Heart right ventricle (tissue), 16 donors: ENCODE results near the gene RPS6KA2. TPM values are rescaled to one million over a fixed set of nuclear protein-coding genes. Genes with fewer than 3 reads are reported as not detected.
A peak's percentile ranks its signal among the peaks of the same experiment; 100 is the strongest.

Experiments
- ATAC-seq, 8 donors: fragments of 200-7000 bp; cut with Tn5 transposase; one replicate each; pipeline ENCODE4 v1.9.1; 2020; ENCODE audit warnings: mild to moderate bottlenecking in 8 of 8, moderate library complexity in 8 of 8, moderate number of reproducible peaks in 1 of 8
- DNase-seq, 2 donors: peaks; one replicate each; pipeline ENCODE4 v3.0.0-alpha.2; 2020
- H3K27ac ChIP-seq, 10 donors: fragments of 200-600 bp; sonication (generic) in 2 of 10; one replicate each; pipeline versions ENCODE4 v1.5.0 to v1.8.0; 2020 to 2022; ENCODE audit warnings: mild to moderate bottlenecking in 3 of 10
- H3K27me3 ChIP-seq, 7 donors: fragments of 200-600 bp; one replicate each; pipeline ENCODE4 v1.8.0; 2021 to 2022; ENCODE audit warnings: mild to moderate bottlenecking in 2 of 7
- H3K36me3 ChIP-seq, 9 donors: fragments of 200-600 bp; sonication (generic) in 1 of 9; one replicate each; pipeline versions ENCODE4 v1.5.0 to v1.8.0; 2020 to 2022; ENCODE audit warnings: mild to moderate bottlenecking in 2 of 9
- H3K4me1 ChIP-seq, 9 donors: fragments of 200-600 bp; sonication (generic) in 1 of 9; one replicate each; pipeline versions ENCODE4 v1.5.0 to v1.8.0; 2020 to 2022; ENCODE audit warnings: mild to moderate bottlenecking in 4 of 9
- H3K4me3 ChIP-seq, 10 donors: fragments of 200-600 bp; sonication (generic) in 2 of 10; one replicate each; pipeline versions ENCODE4 v1.5.0 to v1.8.0; 2020 to 2022; ENCODE audit warnings: mild to moderate bottlenecking in 7 of 10, moderate library complexity in 2 of 10
- H3K9me3 ChIP-seq, 11 donors: fragments of 200-600 bp in 10 of 11; sonication (generic) in 2 of 11; one replicate each; pipeline versions ENCODE4 v1.5.0 to v1.8.0; 2013 to 2022; ENCODE audit warnings: mild to moderate bottlenecking in 2 of 11, control low read depth in 1 of 11, moderate library complexity in 1 of 11
- WGBS, 2 donors: extraction: QIAGEN DNeasy Blood & Tissue Kit; methylation state at CpG; one replicate each; pipeline ENCODE4 v1.1.7; 2013; ENCODE audit warnings: inconsistent platforms in 1 of 2; 5-methylcytosine and 5-hydroxymethylcytosine counted together
- intact Hi-C, 10 donors: fragments of 100-400 bp; cut with DNase I; formaldehyde crosslinking; loops; one replicate each; pipeline versions ENCODE4 v1.11.1 to v1.14.2; 2022
- polyA plus RNA-seq, 2 donors: library from polyadenylated mRNA; stranded (reverse); fragments of 200-250 nt; gene quantifications; one replicate each; pipeline ENCODE4 v1.2.3, GENCODE V29; 2013
- total RNA-seq, 10 donors: library from RNA; stranded (reverse); fragmentation: NEBNext Ultra II Directional in 3 of 10; extraction: Animal tissue kit (Norgen Biotek cat#: 25700) in 3 of 10; gene quantifications; one replicate each; pipeline versions ENCODE4 v1.2.1 to v1.2.4, GENCODE V29; 2021 to 2023
- TF ChIP-seq, protein P1 (sequence below), 9 donors: fragments of 200-600 bp; sonication (generic) in 2 of 9; IDR thresholded peaks; one replicate each; pipeline versions ENCODE4 v1.5.0 to v1.8.0; 2021 to 2022; ENCODE audit warnings: antibody characterized with exemption in 9 of 9, mild to moderate bottlenecking in 5 of 9, moderate library complexity in 1 of 9
- donor health status: Arrhythmogenic right ventricular cardiomyopathy.
- donor health status: ischemic (EF 13 %, LVEDD 7.1; RV severe dilation, severe dysfunction).
- donor health status: healthy with polysubstance abuse.
- donor health status: DM: no; HTN: yes; CAD: no.
- donor health status: DM: no; HTN: no; CAD: no.
- donor health status: ischemic (EF 25% LVEDD 6.9; RV normal size, moderate dysfunction).
- donor health status: ischemic (EF 25% LVEDD 5.7; RV mildly dilated, moderate dysfunction).
- donor health status: healthy.
- donor health status: DM: yes; HTN: yes; CAD: no.
- donor health status: Ischemic cardiomyopathy.
- donor health status: ischemic (EF 35%, LVEDD 5.7; RV mildly dilated, moderate dysfunction).
- donor health status: nonischemic (EF 11% LVEDD 7.7; RV severe dilation, severe dysfunction).
- donor health status: DM: yes; HTN: yes; CAD: no.
- donor health status: PGD.
- donor health status: ischemic (EF 29% LVEDD 5.4; RV normal size, mild dysfunction).
- donor health status: nonischemic (EF 23%, LVEDD 6.1; RV moderate dilation, normal function).

Gene RPS6KA2
- total and polyA plus RNA-seq, 12 donors = 20.3 to 91.4 (median 73.7) TPM

DNA sequence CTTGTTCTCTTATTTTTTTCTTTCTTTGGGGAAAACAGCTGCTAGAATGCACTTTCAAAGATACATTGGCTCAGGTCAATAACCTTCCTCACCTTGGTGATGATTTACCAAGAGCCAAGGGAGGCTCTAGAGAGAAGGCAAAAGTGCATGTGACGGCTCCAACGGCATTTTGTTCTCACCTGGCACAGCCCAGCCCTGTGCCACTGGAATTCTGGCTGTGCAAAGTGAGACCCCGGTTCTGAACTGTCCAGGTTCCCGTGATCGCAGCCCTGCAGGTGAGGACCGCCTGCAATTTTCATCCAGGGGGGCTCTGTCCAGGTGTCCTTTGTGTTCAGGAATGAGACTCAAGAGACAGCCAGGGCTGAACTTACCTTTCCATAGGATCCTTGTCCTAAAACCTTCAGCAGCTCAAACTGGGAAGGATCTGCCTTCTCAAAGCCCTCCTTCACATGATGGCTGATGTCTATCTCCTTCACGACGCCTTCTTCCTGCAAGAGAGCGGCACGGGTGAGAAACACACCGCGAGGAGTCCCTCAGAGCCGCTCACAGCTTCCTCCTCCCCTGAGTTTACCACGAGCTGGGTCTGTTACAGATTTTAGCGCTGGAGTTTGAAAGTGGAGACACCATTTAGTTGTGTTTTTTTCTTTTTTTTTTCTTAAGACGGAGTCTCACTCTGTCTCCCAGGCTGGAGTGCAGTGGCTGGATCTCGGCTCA lies 88.6 kb downstream of the RPS6KA2 start:
- peaks cover 0 to 50% (median 22%) of the 10 kb centered on the region in 9 donors for H3K36me3 ChIP-seq
- intact Hi-C loops = no loop called here
- no peak overlapping the region for H3K27ac ChIP-seq
- TF ChIP-seq, protein P1, sequence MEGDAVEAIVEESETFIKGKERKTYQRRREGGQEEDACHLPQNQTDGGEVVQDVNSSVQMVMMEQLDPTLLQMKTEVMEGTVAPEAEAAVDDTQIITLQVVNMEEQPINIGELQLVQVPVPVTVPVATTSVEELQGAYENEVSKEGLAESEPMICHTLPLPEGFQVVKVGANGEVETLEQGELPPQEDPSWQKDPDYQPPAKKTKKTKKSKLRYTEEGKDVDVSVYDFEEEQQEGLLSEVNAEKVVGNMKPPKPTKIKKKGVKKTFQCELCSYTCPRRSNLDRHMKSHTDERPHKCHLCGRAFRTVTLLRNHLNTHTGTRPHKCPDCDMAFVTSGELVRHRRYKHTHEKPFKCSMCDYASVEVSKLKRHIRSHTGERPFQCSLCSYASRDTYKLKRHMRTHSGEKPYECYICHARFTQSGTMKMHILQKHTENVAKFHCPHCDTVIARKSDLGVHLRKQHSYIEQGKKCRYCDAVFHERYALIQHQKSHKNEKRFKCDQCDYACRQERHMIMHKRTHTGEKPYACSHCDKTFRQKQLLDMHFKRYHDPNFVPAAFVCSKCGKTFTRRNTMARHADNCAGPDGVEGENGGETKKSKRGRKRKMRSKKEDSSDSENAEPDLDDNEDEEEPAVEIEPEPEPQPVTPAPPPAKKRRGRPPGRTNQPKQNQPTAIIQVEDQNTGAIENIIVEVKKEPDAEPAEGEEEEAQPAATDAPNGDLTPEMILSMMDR (IDR thresholded peaks at IDR 0.05) = no peak
- no peak overlapping the region for H3K4me3 ChIP-seq
- 91 to 92% methylated on average over 17 of the region's 17 CpGs for WGBS, 2 donors
- no peaks in the 10 kb centered on the region for H3K9me3 ChIP-seq
- ATAC-seq (no peak), DNase-seq (no peak)
- peaks cover 0 to 39% (median 25%) of the 10 kb centered on the region in 9 donors for H3K4me1 ChIP-seq
- no peaks in the 10 kb centered on the region for H3K27me3 ChIP-seq

DNA sequence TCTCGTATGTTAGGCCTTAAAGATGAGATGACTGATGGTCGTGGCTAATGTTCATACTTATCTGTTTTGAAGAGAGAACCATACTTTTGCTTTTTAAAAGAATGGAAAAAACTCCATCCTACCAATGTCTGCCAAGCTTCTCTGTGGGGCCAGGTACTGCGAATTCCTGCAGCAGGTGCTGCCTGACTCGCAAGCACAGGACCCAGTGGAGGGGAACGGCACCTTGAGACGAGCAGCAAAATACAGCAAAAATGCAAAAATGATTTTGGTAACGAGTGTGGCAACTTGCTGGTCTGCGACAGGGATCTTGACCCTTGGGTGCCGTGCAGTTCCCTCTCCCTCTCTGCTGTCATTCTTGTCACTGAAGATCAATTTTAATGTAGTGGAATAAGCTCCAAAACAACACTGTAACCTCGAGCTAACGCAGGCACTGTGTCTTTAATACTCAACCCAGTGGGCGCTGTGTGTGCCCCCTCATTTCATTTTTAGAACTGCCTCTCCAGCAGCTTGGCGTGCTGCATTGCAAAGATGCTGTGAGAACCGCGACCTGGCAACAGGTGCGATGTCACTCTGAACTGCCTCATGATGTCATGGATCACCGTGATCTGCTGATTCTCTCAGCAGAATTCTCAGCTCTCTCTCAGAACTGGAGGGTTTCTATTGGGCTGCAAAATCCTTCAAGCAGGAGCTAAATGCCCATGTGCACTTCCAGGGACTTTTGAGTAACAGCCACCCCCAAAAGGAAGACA lies 92.2 kb downstream of the RPS6KA2 start:
- Histone ChIP-seq H3K27ac (no peak overlapping the region), H3K4me1 (peaks cover 0 to 9% (median 5%) of the 10 kb centered on the region in 9 donors), H3K9me3 (no peaks in the 10 kb centered on the region), H3K36me3 (peaks cover 0 to 87% (median 40%) of the 10 kb centered on the region in 9 donors), H3K27me3 (no peaks in the 10 kb centered on the region), H3K4me3 (no peak overlapping the region)
- WGBS, 2 donors = 96 to 97% methylated on average over 17 of the region's 17 CpGs
- intact Hi-C loops = no loop called here
- DNase-seq (no peak), ATAC-seq (no peak)
- TF ChIP-seq, protein P1 (IDR thresholded peaks at IDR 0.05) = no peak

DNA sequence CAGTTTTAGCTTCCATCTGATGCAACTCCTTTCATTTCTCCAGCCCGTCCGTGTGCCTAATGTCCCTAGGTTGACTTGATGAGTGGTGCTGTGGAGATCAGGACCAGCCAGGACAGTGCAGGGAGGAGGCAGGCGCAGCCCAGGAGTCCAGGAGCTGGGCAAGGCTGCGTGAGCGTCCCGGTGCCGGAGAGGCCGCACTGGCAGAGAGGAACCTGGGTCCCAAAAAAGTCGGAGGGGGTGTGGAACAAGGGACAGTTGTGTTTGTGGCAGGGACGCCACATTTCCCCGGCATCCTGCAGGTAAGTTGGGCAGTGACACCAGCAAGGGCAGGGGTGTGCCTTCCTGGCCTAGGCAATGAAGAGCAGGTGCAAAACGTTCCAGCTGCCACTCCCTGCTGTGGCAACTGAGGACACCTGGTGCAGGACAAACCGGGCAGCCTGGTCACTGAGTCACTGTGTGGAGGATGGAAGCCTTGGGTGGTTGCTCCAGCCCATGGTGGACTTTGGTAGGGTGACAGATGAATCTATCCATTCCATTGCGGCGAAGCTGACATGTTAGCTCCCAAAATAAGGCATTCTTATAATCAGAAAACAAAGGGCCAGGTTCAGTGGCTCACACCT lies 93.7 kb downstream of the RPS6KA2 start:
- 94 to 95% methylated on average over 15 of the region's 15 CpGs for WGBS, 2 donors
- ATAC-seq = peak in 1 of 8 donors; percentile 41
- H3K36me3 ChIP-seq = peaks cover 0 to 93% (median 43%) of the 10 kb centered on the region in 9 donors

DNA sequence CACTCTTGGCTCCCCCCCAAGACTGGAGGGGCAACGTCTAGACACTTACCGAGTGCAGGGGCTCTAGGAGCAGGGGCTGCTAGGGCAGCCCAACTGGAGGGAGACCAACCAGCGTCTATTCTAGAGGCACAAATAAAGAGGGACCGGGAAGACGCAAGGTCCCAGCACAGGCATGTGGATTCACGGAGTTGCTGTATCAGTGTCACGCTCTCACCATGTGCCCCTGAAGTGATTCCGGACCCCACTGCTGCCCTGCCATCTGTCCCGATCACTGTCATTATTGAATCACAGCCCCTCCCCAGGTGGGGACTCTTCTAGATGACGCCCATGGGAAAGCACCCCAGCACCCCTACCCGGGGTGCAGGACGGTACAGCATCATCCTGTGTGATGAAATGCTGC lies 94.7 kb downstream of the RPS6KA2 start:
- ATAC-seq (peak in 1 of 8 donors; percentile 59), DNase-seq (no peak)
- 83 to 95% methylated on average over 12 of the region's 12 CpGs for WGBS, 2 donors
- H3K27me3 ChIP-seq = no peaks in the 10 kb centered on the region
- TF ChIP-seq, protein P1 (IDR thresholded peaks at IDR 0.05) = no peak
- H3K4me3 ChIP-seq = no peak overlapping the region
- H3K9me3 ChIP-seq = no peaks in the 10 kb centered on the region
- peaks cover 0 to 83% (median 32%) of the 10 kb centered on the region in 9 donors for H3K36me3 ChIP-seq
- intact Hi-C loops = no loop called here
- H3K4me1 ChIP-seq = no peaks in the 10 kb centered on the region
- H3K27ac ChIP-seq = no peak overlapping the region

More for the DNA sequence above, 93.7 kb downstream of the RPS6KA2 start:
- H3K9me3 ChIP-seq = no peaks in the 10 kb centered on the region
- H3K27ac ChIP-seq = no peak overlapping the region
- TF ChIP-seq, protein P1 (IDR thresholded peaks at IDR 0.05) = no peak
- H3K4me3 ChIP-seq = no peak overlapping the region
- no peak for DNase-seq
- H3K27me3 ChIP-seq = no peaks in the 10 kb centered on the region
- no peaks in the 10 kb centered on the region for H3K4me1 ChIP-seq
- intact Hi-C loops = no loop called here
